HG03039 (cell line): ENCODE results near the gene LEMD1.

ENCODE experiments used
- ATAC-seq: cut with Tn5 transposase; IDR thresholded peaks from one replicate; pipeline ENCODE4 v1.9.1; 2021; ENCODE audit warnings: mild to moderate bottlenecking, moderate library complexity; ENCODE audit not compliant: unreplicated experiment

Gene LEMD1, protein sequence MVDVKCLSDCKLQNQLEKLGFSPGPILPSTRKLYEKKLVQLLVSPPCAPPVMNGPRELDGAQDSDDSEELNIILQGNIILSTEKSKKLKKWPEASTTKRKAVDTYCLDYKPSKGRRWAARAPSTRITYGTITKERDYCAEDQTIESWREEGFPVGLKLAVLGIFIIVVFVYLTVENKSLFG

DNA sequence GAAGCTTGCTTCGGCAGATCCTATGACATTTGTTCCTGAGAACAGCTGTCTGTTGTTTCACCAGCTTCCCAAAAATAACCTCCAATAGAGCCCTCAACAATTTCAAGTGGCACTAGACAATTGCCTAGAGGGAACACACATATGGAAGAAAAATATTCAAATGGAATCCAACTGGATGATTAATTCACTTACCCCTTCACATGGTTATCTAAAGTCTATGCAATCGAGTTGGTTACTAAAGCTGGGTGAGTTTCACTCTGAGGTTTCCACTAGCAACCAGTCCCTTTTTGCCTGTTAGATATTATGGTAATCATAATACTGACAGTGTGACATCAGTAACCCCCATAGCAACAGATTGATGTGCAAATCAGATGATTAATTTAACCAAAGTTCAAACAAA lies at the start of gene LEMD1:
Gene LEMD1, minus strand, starts transcription at position 259 of the 400 bp plus-strand sequence. CDS start 1,520 bp downstream, outside the sequence.
- no peak for ATAC-seq

DNA sequence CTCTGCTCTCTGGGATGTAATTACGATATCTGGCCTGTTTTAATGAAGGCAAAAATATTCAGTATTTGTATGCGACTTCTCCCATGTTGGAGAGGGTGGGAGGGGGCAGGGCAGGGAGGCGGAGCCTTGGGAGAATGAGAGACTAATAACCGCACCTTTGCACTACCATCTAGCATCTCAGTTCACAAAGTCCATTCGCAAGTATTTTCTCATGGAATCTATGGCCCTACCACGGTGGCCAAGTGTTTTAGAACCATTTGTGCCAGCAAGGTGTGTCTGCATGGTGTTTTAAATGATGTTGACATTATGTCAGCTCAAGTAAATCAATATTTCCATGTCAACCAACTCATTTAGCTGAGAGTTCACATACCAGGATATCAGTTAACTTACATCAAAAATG lies 48.3 kb upstream of the LEMD1 start:
- ATAC-seq: no peak

DNA sequence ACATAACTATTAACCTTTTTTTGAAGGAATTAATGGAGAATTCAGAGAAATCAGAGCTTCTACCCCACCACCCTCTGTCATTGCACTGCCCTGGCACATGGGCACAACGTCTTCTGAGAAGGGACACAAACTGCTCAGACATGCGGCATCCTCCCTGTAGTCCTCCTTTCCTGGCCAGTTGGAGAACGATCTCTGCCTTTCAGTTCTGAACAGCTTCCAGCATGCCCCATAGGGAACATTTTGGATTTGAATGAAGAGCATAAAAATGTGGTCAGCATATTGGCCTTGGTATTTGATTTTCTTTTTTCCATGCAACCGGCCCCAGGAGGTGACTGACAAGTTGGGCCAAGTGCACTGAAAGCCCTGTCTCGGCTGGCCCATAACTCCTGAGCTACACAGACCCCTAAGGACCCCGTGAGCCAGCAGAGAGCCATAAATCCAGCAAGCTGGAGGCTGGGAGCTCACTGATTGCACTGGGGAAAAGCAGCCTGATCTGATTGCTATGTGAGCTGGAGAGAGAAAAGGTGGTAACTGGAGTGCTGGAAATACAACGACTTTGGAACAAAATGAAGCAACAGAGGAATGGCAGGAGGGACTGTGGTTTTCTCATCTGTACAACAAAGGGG lies 44.9 kb upstream of the LEMD1 start:
- ATAC-seq: no peak

DNA sequence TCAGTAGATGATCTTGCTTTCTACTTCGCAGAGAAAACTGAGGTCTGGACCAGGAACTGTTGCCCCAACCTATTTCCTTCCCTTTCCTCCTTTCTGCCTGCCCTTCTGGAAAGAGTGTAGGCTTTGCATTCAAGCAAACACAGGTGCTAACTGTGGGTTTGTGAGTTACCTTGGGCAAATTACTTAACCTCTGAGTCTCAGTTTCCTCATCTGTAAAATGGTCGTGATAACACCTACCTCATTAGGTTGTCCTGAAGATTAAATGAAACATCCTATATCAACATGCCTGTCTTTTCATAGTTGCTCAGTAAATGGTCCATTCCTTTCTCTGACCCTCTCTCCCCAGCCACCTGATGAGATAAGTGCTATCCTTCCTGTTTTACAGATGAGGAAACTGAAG lies 43.5 kb upstream of the LEMD1 start:
- ATAC-seq: no peak

DNA sequence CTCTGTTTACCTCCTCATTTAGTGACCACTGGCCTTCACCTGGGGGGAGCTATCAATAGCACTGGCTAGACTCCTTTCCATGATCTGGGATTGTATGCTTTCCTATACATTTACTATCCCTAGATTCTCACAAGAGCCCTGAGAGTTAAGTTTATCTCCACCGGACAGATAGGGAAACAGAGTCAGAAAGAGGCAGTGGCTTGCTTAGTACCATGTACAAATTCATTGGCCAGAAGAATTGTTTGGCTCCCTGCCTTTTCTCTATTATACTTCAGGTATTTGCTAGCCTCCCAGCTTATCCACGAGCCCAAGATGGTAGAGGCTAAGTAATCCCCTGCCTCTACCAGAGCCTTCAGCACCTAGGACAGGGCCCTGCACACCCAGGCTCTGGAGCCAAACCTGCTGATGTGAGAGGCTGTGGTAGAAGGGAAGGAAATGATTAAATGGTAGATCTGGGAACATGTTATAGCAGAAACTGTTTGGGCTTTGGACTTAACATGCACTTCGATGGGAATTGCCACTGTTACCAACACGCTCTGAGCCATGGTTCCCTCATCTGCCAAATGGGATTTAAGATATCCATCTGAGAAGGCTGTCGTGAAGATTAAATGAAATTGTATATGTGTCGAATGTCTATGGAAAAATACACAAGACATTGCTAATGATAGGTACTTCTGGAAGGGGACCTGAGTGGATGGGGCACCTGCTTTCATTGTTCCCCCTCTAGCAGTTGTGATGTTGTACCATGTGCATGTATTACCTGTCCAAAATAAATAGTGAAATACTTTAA lies 37.1 kb upstream of the LEMD1 start:
- ATAC-seq: no peak

DNA sequence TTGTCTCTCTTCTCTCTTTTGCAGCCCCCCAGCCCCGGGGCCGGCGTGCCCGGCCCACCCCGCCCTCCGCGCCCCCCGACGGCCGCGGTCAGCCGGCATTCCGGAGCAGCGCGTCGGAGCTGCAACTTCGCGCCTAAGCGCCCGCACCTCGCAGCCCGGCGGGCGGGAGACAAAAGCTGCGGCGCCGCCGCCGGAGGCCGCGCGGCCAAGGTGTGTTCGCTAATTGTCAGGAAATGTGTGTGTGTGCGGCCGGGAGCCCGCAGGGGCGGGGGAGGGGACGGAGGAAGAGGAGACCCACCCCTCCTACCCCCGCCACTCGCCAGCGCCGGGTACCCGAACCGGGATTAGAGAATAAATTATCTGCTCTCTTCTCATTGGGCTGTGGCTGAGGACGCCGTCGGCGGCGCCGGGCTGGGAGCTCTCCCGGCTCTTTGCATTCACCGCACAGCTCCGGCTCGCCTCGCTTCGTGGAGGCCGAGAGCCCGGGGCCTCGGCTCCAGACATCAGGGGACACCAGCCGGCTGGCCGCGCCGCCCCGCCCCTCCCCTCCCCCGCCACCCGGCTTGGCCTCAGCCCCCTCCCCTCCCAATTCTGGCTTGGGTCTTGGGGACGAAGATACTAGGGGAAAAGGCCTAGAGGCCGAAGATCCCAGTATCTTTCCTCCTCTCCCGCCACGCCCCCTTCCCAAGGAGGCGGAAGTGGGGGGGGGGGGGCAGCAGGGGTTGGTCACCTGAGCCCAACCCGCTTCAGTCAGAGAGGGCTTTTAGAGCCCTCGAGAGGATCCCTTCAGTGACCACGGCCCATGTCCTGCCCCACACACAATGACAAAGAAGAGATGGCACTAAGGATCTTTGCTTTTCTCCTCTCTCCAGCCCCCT lies 35.3 kb upstream of the LEMD1 start:
- ATAC-seq: no peak

DNA sequence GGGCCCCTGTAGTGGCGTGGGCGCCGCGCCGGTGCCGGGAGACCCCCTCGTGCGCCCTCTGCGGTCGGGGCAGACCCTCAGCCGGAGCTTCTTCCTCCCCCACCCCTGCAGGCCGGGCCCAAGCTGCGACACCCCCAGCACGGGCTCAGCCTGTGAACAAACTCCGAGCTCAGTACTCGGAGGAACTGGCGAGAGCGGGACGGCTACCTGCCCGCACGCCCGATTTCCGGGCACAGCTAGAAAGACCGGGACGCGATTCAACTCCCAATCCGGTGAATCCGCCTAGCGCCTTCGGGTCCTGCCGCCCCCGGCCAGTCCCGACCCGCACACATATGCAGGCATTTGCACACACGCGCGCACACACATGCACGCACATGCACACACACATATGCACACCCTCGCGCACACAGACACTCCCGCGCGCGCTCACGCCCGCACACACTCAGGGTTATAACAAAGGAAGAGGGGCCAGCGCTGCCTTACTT lies 34.6 kb upstream of the LEMD1 start:
- ATAC-seq: no peak

DNA sequence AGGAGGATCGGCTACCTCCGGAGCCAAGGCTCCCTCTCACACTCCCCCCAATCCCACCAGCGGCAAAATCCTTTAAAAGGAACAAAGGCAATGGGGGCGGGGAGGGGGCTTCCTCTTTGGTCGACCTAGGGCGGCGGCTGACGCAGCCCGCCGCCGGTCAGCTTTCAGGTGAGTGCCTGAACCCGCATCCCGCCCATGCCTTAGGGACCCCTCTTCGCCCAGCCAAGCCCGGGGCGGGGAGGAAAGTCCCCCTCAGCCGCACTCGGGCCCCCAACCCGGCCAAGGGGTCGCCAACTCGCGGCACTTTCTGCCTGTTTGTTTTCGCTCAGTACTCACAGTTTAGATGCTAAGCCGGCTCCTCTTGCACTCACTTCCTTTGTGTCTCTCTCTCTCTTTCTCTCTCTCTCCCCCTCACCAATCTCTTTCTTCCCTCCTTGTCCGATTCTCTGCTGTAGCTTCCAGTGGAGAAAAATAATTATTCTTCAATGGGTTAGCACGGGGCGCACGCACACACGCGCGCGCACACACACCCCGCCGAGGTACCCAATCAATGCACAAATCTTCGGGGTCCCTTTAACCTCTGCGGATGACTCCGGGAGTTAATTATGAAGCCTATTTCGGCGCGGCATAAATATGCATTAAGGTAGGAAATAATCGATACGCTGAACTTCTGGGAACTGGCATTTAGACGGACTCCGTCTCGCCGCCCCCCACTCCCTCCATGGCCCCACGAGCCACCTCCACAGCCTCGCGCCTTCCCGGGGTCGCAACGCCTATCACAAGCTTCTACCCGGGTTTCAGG lies 33.9 kb upstream of the LEMD1 start, which contains the start of gene BLACAT1:
Gene BLACAT1, minus strand, starts transcription at position 465 of the 802 bp plus-strand sequence.
- no peak for ATAC-seq

DNA sequence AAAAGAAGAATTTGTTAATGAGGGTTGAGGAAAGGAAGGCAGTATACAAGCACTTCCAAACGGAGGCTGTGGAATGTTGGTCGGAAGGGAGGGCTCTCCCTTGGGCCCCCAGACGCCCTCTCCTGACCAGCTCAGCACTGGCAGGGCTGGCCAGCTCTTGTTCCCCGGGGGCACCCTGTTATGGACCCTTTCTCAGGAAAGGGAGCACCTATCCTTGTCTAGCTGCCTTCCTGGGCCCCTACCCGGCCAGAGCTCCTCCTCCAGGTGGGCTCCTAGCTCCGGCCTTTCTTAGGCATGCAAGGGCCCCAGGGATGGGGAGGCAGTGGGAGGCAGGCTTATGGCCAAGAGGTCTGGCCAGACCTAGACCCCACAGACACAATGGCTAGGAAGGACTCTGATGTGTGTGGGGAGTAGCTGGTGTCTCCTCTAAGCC lies 33.1 kb upstream of the LEMD1 start:
- no peak for ATAC-seq

DNA sequence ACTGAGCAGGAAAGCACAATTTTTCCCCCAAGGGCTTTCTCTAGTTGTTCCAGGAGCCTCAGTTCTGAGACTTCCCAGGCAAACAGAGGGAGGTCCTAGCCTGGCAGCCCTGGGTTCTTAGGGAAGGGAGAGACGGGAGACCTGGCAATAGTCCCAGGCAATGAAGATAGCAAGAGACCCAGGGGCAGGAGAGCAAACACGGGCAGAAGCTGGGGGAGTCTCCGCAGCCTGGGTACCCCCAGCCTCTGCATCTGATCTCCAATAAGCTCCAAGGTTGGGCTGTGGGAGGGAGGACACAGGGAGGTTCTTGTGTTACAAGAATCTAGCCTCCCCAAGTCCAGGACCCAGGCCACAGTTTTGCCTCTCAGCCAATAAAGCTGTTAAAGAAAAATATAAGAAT lies 31.6 kb upstream of the LEMD1 start:
- no peak for ATAC-seq

DNA sequence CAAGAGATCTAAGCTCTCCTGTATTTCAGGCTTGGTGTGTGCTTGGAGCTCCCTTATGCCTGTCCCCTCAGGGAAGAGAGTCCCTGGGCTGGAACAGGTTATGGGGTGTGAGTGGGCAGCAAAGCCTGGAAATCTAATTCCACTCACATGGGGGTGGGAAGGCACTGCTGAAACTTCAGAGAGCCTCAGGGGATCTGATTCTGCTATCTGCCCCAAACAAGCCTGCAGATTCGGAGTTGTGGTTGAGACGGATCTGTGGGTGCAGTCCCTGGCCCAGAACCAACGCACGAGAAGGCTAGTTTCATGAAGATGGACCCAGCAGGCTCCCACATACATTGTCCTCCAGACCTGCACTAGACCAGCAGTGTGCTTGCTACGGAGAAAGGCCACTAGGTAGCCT lies 31.1 kb upstream of the LEMD1 start:
- no peak for ATAC-seq

DNA sequence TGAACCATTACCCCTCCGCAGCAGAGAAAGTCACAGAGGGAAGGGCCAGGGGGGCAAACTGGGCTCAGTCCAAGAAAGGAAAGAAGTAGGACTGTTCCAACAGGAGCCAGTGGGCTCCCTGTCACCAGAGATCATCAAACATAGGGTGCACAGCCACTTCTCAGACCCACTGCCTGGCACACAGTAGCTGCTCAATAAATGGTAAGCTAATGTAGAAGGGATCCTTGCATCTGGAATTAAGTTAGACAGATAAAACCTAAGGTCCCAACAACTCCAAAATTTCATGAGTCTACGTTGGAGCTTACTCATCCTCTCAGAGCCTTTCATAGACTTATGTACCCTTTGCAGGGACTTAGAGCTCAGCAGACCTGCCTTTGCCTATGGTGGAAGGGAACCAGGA lies 30.5 kb upstream of the LEMD1 start:
- no peak for ATAC-seq

DNA sequence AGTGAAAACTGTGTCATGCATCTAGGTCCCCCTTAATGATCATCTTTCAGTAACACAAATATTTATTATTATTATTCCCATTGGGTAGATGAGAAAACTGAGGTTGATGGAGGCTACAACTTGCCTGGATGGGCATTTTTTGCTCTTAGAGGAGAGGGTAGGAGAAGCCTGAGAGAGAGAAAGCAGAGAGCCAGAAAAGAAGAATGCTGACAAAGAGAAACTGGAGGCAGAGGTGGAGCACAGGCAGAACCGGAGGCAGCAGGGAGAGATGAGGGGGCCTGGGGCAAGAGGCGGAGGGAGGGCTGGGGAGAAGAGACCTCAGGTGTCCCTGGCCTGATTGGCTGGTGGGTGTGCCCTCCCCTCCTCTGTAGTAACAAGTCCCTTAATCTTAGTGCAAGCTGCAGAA lies 29.9 kb upstream of the LEMD1 start:
- ATAC-seq: no peak

DNA sequence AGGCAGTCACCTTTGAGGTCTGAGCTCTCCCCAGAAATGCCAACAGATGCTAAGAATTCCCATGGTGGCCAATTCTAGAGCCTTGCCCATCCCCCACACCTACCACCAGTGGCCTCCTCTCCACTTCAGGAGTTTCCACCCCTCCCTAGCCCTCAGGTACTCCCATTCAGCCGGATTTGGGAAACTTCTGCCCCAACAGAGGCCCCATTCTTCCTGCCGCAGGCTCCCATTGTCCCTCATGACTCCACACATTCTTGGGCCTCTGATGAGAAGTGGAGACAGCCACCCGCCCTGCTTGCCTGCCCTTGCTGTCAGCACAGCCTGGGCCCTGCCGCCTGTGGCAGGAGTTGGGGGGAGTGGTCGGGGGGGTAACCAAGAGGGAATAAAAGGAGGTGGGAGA lies 29.3 kb upstream of the LEMD1 start:
- ATAC-seq: no peak

DNA sequence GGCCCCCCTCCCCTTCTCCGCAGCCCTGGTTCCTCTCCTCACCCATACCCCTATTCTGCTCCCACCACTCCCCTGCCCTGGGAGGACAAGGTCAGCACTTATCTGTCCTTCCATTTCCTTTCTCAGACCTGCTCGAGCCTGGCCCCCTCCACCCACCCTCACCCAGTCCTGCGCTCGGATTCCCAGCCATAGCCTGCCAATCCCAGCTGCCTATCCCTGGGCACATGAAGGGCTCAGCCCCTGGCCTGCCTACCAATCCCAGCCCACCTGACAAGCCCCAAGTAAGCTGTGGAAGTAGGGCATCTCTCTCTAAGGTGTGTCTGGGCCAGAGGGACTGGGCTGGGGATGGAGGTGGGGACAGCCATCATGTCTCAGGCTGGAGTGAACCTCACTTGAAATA lies 28.6 kb upstream of the LEMD1 start:
- ATAC-seq: no peak

DNA sequence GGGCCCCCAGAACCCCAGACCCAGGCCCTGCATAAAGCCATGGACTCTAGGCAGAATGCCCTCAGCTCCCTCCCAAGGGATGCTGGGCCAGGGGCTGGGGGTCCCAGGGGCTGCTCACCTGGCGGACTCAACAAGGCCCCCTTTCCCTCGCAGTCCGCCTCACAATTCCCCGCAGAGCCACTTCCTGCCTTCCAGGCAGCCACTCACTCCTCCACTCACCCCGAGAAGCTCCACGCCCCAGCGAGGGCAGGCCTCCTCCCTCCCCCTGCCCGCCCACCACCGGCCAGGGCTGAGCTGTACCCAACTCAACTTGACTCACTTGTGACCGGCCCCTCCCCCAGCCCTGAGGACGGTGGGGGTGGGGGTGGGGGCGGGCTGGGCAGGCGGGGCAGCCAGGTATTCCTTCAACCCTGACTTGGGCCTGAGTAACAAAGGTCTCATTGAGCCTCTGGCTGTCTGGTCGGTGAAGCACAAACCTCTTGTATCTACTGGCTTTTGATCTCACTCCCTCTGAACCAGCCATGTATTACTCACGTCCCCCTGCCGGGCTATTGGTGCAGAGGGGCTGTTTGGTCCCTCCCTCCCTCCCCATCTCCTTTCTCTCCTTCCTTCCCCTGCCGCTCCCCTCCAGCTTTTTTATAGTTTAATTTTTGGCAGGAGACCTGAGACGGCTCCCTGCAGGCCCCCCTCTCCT lies 28.0 kb upstream of the LEMD1 start:
- ATAC-seq: no peak

DNA sequence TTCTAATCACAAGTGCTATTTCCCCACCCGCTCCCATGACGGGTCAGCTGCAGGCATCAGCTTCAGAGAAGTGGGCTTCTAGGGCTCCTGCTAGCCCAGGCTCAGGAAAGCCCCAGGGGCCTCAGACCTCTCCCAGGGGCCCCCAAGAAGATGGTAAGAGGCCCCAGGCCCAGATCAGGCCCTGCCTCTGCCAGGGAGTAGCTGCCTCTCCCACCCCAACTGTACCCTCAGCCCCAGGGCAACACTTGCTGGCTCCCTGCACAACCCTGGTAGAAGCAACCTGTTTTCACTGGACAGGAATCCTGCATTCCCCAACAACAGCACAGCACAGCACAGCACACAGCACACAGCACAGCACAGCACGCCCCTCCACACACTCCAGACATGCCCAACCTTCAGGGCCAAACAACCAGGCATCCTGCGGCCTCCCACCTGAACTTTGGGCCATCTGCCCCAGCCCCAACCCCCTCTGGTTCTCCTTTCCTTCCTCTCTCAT lies 27.4 kb upstream of the LEMD1 start:
- no peak for ATAC-seq

DNA sequence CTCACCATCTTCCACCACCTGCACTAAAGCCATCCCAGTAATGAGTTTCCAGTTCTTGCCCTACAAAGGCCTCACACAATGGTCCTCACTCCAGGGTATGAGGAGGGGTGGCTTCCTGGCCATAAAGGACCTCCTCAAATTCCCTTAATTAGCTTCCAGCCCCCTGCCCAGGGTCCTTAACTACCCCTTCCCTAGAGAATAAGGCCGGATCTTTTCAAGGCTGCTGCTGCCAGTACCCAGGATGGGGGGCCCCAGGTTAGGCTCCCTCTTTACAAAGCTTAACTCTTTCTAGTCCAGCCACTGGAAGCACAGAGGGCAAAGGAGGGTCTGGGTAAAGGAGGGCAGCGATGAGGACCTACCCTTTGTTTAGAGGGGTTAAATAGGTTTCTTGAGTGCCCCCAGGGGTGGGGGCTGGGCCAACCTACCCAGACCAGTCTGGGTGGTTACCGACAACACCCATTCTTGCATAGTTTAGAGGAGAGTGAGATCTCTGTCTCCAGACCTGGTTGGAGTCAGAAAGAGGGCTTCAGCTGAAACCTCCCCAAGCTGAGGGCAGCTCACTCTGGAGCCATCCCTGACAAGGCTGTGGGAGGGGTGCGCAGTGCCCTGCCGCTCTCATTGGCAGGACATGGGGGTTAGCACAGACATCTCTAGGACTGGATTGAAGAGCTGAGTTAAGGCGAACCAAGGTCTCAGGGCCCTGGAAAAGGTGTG lies 26.8 kb upstream of the LEMD1 start:
- ATAC-seq: no peak
